Stomach smooth muscle (tissue), 2 donors: ENCODE measurements around the gene ZFC3H1.

Source experiments
- H3K27ac ChIP-seq: one replicate; pipeline ENCODE4 v1.7.0; 2013; ENCODE audit warnings: mild to moderate bottlenecking, low read length, inconsistent platforms
- H3K27me3 ChIP-seq, 2 donors: one replicate each; pipeline ENCODE4 v1.7.0; 2013; ENCODE audit warnings: low read length in 2 of 2; ENCODE audit not compliant: insufficient read depth in 2 of 2, control insufficient read depth in 1 of 2
- H3K36me3 ChIP-seq, 2 donors: one replicate each; pipeline ENCODE4 v1.7.0; 2013; ENCODE audit warnings: low read length in 2 of 2; ENCODE audit not compliant: control insufficient read depth in 2 of 2, insufficient read depth in 2 of 2
- H3K4me1 ChIP-seq: one replicate; pipeline ENCODE4 v1.7.0; 2013; ENCODE audit warnings: low read length; ENCODE audit not compliant: control insufficient read depth, insufficient read depth
- H3K4me3 ChIP-seq, 2 donors: one replicate each; pipeline ENCODE4 v1.7.0; 2013; ENCODE audit warnings: low read length in 2 of 2
- H3K9ac ChIP-seq, 2 donors: one replicate each; pipeline ENCODE4 v1.7.0; 2013; ENCODE audit warnings: low read length in 2 of 2, mild to moderate bottlenecking in 1 of 2
- H3K9me3 ChIP-seq, 2 donors: one replicate each; pipeline ENCODE4 v1.7.0; 2013; ENCODE audit warnings: low read length in 2 of 2; ENCODE audit not compliant: control insufficient read depth in 2 of 2
- donor health status: healthy.
- donor health status: Pancreatic carcinoma.

The ZFC3H1 gene

GRCh38 chr12:71654200-71654599, 9.4 kb downstream of the ZFC3H1 start:
- Histone ChIP-seq H3K27ac (no peak overlapping the region), H3K36me3 (peaks cover 11 to 14% of the 10 kb centered on the region in 2 donors), H3K4me1 (no peaks in the 10 kb centered on the region), H3K9ac (no peak overlapping the region), H3K27me3 (no peaks in the 10 kb centered on the region), H3K9me3 (no peaks in the 10 kb centered on the region), H3K4me3 (no peak overlapping the region)

- no peaks in the 10 kb centered on the region for H3K27me3 ChIP-seq
- H3K36me3 ChIP-seq = peaks cover 3 to 13% of the 10 kb centered on the region in 2 donors
- no peak overlapping the region for H3K27ac ChIP-seq
- no peak overlapping the region for H3K4me3 ChIP-seq
- H3K9ac ChIP-seq = no peak overlapping the region
- no peaks in the 10 kb centered on the region for H3K9me3 ChIP-seq
- H3K4me1 ChIP-seq = no peaks in the 10 kb centered on the region
Measured at GRCh38 chr12:71653137-71653536, 10.5 kb downstream of the ZFC3H1 start.

- no peak overlapping the region for H3K27ac ChIP-seq
- H3K4me3 ChIP-seq = no peak overlapping the region
- H3K27me3 ChIP-seq = no peaks in the 10 kb centered on the region
- H3K9ac ChIP-seq = no peak overlapping the region
- H3K36me3 ChIP-seq = peaks cover 3 to 13% of the 10 kb centered on the region in 2 donors
- no peaks in the 10 kb centered on the region for H3K9me3 ChIP-seq
- H3K4me1 ChIP-seq = no peaks in the 10 kb centered on the region
Measured at GRCh38 chr12:71652656-71653055, 11.0 kb downstream of the ZFC3H1 start.

- Histone ChIP-seq H3K4me1 (no peaks in the 10 kb centered on the region), H3K27ac (no peak overlapping the region), H3K36me3 (peaks cover 0 to 9% of the 10 kb centered on the region in 2 donors), H3K9ac (no peak overlapping the region), H3K9me3 (no peaks in the 10 kb centered on the region), H3K27me3 (no peaks in the 10 kb centered on the region), H3K4me3 (no peak overlapping the region)
Measured at GRCh38 chr12:71649401-71649800, 14.2 kb downstream of the ZFC3H1 start.

GRCh38 chr12:71648537-71648936, 15.1 kb downstream of the ZFC3H1 start:
- Histone ChIP-seq H3K4me3 (no peak overlapping the region), H3K9me3 (no peaks in the 10 kb centered on the region), H3K27ac (no peak overlapping the region), H3K4me1 (no peaks in the 10 kb centered on the region), H3K36me3 (peaks cover 0 to 15% of the 10 kb centered on the region in 2 donors), H3K9ac (no peak overlapping the region), H3K27me3 (no peaks in the 10 kb centered on the region)

- H3K4me1 ChIP-seq = no peaks in the 10 kb centered on the region
- H3K9me3 ChIP-seq = no peaks in the 10 kb centered on the region
- no peak overlapping the region for H3K27ac ChIP-seq
- no peak overlapping the region for H3K9ac ChIP-seq
- peaks cover 4 to 12% of the 10 kb centered on the region in 2 donors for H3K36me3 ChIP-seq
- H3K27me3 ChIP-seq = no peaks in the 10 kb centered on the region
- no peak overlapping the region for H3K4me3 ChIP-seq
Measured at GRCh38 chr12:71646512-71646911, 17.1 kb downstream of the ZFC3H1 start.

- H3K4me1 ChIP-seq = no peaks in the 10 kb centered on the region
Measured at GRCh38 chr12:71645268-71645667, 18.4 kb downstream of the ZFC3H1 start.

GRCh38 chr12:71642264-71642663, 21.4 kb downstream of the ZFC3H1 start:
- no peaks in the 10 kb centered on the region for H3K4me1 ChIP-seq
- peaks cover 17 to 29% of the 10 kb centered on the region in 2 donors for H3K36me3 ChIP-seq

More at GRCh38 chr12:71645268-71645667, 18.4 kb downstream of the ZFC3H1 start:
- Histone ChIP-seq H3K27me3 (no peaks in the 10 kb centered on the region), H3K9me3 (no peaks in the 10 kb centered on the region), H3K4me3 (no peak overlapping the region), H3K27ac (no peak overlapping the region), H3K36me3 (peaks cover 11 to 20% of the 10 kb centered on the region in 2 donors), H3K9ac (no peak overlapping the region)

GRCh38 chr12:71641390-71641789, 22.3 kb downstream of the ZFC3H1 start:
- Histone ChIP-seq H3K27me3 (no peaks in the 10 kb centered on the region), H3K9ac (no peak overlapping the region), H3K27ac (no peak overlapping the region), H3K4me3 (no peak overlapping the region), H3K36me3 (peaks cover 18 to 33% of the 10 kb centered on the region in 2 donors), H3K9me3 (no peaks in the 10 kb centered on the region), H3K4me1 (no peaks in the 10 kb centered on the region)

More at GRCh38 chr12:71642264-71642663, 21.4 kb downstream of the ZFC3H1 start:
- Histone ChIP-seq H3K9me3 (no peaks in the 10 kb centered on the region), H3K27me3 (no peaks in the 10 kb centered on the region), H3K27ac (no peak overlapping the region), H3K4me3 (no peak overlapping the region), H3K9ac (no peak overlapping the region)

GRCh38 chr12:71640316-71640715, 23.3 kb downstream of the ZFC3H1 start:
- Histone ChIP-seq H3K9me3 (no peaks in the 10 kb centered on the region), H3K27me3 (no peaks in the 10 kb centered on the region), H3K36me3 (peaks cover 24 to 34% of the 10 kb centered on the region in 2 donors), H3K27ac (no peak overlapping the region), H3K4me3 (no peak overlapping the region), H3K9ac (no peak overlapping the region), H3K4me1 (no peaks in the 10 kb centered on the region)

GRCh38 chr12:71639341-71639760, 24.3 kb downstream of the ZFC3H1 start:
- Histone ChIP-seq H3K4me3 (no peak overlapping the region), H3K27ac (no peak overlapping the region), H3K4me1 (no peaks in the 10 kb centered on the region), H3K36me3 (peaks cover 30 to 40% of the 10 kb centered on the region in 2 donors), H3K9ac (no peak overlapping the region), H3K27me3 (no peaks in the 10 kb centered on the region), H3K9me3 (no peaks in the 10 kb centered on the region)
